Stimulated activated CD8-positive, alpha-beta memory T cell treated with anti-CD3 and anti-CD28 coated beads, Interleukin-4, amount 100 ng/mL, for 1 hour (primary cell): ENCODE measurements around the gene TTN.
A peak's percentile ranks its signal among the peaks of the same experiment; 100 is the strongest.

ENCODE experiments used
- DNase-seq, 2 donors: peaks; one replicate each; pipeline ENCODE4 v3.0.0-alpha.2; 2020; ENCODE audit warnings: low read depth in 2 of 2, low spot score in 1 of 2

The TTN gene

DNA sequence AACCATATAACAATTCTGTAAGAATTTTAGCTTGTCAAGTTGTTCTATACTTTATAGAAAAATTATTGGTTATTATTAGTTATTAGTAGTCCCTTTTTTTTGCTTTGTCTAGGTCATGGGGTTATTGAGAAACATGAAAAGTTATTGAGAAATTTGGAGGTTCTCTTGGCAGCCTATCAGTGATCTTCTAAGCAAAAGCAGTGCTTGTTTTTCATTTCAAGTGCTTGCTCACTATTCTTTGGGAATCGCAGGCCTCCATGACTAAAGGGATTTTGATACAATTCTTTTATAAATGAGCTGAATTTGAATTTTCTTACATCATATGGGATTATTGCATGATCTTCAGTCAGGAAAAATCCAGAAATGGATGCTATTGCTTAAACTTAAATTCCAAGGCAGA is 301.1 kb downstream of the TTN start:
- DNase-seq: no peak

DNA sequence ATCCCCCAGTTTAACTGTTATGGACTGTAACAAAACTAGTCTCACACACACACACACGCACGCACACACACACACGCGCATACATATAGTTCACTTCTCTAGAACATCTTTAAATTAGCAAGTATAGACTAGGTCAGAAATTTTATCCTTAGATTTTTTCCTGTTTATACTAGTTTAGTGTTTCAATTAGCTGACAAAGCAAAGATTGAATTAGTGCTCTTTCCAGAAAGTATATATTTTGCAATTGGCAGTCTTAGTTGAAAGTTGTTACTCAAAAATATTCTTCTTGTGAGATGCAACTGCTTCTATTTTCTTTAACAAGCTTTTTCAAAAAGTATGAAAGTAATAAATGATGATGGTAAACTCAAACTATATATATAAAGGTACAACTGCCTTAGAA is 304.5 kb downstream of the TTN start:
- no peak for DNase-seq

DNA sequence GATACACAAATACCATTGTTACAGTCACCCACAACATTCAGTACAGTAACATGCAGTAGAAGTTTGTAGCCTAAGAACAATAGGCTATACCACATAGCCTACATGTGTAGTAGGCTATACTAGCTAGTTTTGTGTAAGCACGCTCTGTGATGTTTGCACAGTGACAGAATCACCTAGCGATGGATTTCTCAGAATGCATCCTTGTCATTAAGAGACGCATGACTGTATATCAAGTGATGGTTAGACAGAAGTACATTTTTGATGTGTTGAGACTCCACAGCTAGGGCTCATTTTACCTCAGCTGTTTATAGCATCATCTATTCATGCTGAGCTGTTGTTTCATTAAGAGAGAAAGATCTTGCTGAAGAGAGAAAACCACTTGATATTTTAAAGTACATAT is 307.6 kb downstream of the TTN start:
- no peak for DNase-seq

DNA sequence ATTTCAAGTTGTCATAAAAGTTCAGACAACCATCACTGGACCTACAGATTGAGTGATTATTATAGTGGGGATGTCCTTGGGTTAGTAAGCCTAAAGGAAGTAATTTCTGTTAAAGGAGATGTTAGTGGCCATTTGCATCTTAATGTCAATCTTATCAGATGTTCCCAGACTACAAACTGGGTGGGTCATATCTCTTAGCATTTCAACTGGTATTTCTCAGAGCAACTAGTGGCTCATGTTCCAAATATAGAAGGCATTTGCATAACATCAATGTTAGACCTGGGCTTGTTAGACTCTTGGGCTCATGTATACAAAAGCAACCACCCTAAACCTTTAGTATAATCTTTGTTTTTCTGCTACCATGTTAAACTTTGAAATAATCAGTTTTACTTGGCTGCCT is 309.1 kb downstream of the TTN start:
- no peak for DNase-seq

DNA sequence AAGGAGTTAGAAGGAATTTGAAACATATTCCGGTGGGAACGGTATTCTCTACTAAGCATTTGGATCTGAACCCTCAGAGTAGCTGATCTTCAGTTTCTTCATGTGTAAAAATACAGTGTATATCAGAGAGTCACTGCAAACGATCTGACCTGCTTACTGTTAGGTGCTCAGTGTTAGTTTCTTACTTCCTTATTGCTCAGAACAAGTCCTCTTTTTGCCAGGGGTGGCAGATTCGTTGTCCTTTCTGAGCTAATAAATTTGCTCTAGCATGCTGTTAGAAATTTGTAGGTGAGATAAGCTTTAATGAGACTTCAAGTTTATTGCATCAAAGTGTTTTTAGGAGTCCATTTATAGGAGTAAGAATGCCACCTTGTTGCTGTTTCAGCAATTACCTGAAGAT is 311.2 kb downstream of the TTN start:
- no peak for DNase-seq

DNA sequence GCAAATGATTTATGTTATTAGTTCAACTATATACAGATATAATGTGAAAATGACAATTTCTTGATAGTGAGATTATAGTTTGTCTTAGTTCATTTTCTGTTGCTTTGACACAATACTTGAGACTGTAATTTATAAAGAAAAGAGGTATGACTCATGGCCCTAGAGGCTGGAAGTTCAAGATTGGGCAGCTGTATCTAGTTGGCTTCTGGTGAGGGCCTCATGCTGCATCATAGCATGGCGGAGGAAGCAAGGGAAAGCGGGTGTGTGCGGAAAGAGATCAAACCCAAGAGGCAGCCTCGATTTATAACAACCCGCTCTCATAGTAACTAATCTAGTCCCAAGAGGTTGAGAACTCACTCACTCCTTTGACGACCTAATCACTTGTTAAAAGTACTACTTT is 315.6 kb downstream of the TTN start:
- no peak for DNase-seq

DNA sequence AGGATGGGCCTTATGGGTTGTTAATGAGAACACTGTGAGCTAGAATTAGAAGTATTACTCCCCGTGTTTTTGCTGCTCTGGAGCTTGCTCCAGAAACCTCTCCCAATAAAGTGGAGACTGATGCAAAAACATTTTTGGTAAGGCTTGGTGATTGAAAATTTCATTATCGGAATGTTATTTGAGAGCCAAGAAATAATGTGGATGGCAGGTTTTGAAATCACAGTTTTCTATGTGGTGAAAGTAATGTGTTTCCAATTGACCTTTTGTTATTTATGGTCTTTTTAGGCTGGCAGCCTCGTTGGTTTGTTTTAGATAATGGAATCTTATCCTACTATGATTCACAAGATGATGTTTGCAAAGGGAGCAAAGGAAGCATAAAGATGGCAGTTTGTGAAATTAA is 321.9 kb downstream of the TTN start:
- DNase-seq: no peak

DNA sequence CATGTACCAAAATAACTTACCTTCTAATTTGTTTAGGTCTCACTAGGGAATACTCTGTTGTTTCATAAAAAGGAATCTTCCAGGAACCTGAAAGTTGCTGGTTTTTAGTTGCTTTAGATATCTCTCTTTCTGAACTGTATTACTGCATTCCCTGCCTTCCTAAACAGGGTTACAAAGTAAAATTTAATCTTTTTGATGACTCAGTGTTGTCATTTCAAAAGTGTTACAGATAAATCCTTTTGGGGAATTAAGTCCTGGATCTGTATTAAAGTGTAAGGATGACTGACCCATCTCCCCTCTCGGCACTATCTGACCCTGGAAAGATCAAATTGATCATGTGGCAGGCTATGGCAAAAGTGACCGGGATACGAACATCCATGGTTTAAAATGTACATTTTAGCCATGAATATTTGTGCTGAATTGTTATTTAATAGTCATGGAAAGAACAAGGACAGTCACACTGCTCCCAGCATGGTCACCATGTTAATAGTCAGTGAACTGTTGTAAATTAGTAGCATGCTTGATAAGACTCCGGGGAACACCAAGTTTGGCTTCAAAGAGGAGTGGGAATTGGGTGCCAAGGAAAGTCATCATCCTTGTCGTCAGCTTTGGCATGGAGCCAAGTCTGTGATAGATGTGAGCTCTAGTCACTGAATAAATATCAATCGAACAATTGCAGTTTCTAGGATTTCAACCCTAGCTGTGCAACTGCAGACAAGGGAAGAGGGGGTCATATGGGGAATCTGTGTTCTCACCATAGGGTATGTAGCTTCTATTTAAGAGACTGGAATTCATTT is 322.8 kb downstream of the TTN start:
- DNase-seq: no peak

DNA sequence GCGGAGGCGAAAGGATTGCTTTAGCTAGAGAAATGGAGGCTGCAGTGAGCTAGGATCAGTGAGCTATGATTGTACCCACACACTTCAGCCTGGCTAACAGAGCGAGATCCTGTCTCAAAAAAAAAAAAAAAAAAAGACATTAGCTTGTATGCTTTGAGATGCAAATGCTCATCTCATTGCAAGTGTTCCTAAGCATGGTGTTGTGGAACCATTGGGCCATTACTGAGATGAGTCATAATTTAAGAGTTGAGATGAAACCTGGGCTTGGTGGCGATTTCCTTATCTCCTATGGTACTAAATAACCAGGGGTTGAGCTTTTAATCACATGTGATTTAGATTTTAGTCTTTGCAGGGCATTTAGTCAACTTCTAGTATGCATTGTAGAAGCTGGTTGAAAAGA is 324.8 kb downstream of the TTN start:
- DNase-seq: no peak

DNA sequence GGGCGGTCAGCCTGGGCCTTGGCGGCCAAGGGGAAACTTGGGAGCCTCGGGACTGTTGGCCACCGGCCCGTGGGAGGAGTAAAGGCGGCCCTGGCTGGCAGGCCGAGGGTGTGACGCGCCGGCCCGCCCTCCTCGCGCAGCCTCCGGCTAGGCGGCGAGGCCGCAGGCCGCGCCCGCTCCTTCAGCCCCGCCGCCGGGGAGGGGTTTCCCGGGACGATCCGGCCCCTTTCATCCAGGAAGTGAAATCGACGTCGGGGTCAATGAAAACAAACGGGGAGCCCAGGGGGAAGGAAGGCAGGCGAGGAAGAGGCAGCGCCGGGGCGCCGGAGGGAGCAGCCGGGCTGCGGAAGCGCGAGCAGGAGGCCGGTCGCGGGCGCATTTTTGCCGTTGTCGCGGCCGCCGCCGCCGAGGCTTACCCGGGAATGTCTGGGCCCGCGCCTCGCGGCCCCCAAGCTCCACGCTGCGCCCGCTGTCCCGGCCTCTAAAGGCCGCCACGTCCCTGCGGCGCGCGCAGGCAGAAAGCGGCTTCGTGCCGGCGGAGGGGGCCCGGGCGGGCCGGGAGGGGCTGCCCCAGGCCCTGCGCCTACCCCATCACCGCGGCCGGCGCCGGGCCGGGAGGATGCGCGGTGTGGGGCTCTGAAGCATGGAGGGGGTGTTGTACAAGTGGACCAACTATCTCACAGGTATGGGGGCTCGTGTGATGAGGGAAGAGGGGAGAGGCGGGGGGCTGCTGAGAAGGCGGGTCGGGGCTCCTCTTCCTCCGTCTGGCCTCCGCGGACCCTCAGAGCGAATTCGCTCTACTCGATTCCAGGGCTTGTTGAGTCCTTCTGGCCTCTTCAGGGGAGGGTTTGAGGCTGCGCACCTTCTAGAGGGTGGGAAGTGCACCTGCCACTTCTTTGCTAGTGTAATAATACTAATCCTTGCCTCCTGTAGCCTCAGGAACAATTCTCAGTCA is 326.7 kb downstream of the TTN start, which contains the start of gene PLEKHA3:
TSS of gene PLEKHA3 (plus strand) at position 231 of the 955 bp plus-strand sequence. CDS start at position 644, 413 bp downstream.
- peak; percentile 38 to 59 for DNase-seq

DNA sequence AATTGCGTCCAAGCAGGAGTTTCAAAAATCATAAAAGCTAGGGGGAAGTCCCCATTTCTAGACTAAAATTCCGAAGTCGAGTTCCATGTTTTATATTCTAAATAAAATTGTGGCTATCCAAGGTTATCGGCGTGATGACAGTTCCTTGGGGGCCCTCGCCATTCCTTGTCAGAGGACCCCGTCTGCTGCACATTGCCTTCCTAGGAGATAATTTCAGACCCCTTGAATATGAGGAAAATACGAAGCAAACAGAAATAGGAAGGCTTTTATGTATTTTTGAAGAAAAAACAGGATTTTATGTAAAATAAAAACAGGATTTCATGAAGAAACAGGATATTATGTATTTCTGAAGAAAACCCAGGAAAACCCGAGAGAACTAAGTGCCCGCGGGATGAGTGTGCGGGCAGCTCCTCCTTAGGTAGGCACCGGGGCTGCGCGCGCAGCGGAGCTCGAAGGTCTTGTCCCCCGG is 327.4 kb downstream of the TTN start:
- DNase-seq: no peak

DNA sequence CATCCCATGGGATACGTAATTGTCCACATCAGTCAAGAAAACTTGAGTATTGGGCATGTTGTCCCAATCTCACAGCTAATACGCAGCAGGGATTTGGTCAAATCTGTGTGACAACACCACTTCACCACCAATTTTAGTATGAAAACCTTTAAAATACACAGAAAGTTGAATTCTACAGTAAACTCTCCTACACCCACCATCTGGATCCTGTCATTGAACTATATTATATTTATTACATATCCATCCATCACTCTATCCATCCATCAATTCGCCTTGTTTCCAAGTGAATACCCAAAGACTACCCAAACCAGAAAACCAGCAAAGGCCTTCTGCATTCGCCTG is 328.0 kb downstream of the TTN start:
- DNase-seq: no peak

DNA sequence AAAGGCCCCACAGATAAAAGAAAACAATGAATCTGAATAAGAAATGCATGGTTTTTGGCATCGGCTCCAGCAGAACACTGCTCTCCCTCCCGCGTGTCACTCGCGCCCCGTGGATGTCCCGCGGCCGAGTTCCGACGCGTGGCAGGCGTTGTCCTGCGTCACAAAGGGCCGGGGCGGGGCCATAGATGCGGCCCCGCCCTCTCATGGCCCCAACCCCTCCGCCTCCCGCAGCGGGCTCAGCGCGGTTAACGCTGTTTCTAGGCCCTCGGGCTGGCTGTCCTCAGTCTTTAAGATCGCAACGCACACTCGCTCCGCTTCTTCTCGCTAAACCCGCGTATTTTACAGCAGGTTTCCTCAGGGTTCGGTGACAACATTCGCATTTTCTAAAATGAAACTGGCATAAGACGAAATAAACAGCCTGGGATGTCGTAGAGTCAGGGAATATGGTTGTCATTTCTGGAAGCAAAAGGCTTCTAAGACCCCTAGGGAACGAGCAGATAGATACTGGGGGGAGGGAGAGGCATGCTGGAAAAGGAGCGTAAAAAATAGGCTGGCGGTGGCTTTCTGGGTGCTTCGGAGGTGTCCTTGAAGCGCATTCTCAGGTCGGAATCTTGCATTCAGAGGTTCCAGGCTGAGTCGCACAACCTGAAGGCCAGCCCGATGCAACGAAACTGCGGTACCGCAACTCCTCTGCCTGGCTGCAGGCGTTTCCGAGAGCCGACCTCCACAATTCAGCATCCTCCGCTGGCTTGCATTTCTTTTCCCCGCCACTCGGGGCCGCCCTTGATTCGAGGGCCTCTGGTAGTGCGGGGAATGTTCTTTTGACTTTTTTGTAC is 328.6 kb downstream of the TTN start, which contains the start of gene FKBP7:
TSS of gene FKBP7 (minus strand) at position 162 of the 836 bp plus-strand sequence. CDS start at position 61, 101 bp downstream.
- peak; percentile 52 to 71 for DNase-seq

DNA sequence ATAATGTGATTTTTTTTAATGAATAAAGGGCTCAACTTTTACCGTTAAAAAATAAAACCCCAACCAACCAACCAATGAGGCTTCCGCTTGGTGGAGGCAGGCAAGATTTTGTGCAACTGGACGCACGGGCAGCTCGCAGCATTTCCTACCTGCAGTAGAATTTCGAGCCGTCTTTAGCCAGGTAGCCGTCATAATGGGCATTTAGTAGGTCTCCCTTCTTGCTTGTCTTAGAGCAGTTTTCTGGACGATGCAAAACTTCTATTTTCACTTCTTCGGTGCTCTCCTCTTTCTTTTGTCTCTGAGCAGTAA is 329.1 kb downstream of the TTN start:
- DNase-seq: no peak

DNA sequence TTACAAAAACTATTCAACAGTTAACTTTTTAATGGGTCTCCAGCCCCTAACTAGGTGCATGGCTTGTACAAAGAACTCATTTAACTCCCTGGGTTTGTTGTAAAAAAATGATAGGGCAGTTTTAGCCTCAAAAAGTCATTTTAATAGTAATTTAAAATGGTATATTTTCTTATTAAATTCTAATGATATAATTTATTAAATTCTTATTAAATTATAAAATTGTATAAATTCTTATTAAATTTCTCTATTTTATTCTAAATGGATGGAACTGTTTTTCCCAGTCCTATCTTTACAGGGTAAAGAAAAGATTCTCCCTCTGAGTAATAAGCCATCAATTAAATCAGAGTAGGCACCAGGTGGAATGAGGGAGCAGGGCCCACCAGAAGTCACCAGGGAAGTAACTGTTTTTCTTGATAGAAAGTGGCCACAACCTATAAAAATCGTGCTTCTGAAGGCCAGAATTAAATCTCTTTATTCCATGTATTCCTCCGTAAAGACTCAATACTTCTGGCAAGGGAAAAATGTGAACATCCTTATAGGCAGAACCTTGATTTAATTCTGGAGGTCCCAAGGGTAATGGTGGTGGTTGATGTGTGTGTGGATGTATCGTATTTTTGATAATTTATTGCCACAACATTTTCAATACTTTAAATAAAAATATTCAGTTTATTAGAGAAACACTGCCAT is 329.6 kb downstream of the TTN start:
- no peak for DNase-seq

DNA sequence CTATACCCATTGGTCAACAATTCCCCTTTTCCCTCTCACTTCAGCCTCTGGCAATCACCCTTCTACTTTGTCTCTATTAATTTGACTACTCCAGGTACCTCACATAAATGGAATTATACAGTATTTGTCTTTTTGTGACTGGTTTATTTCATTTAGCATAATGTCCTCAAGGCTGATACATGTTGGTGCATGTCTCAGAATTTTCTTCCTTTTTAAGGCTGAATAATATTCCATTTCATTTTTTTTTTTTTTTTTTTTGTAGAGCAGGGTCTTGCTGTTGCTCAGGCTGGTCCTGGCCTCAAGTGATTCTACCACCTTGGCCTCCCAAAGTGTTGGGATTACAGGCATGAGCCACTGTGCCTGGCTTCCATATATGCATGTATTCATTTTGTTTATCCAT is 330.7 kb downstream of the TTN start:
- DNase-seq: no peak
